ENCODE measurements around the gene KLRC4. TPM values are rescaled to one million over a fixed set of nuclear protein-coding genes. Genes with fewer than 3 reads are reported as not detected.
"Not testable (repeated sequence)": the region's sequence is repeated elsewhere in the genome, so short reads cannot be mapped to it uniquely, and the experiment has no call there.

KLRC4 gene
- total RNA-seq (2014; rRNA removed; shearing (Covaris generic); ENCODE audit: low replicate concordance): not detected in 2 replicates

- DNase-seq: no peak
- Histone ChIP-seq H3K4me2 (ENCODE audit: low read depth, low read length, poor library complexity, severe bottlenecking) (no peak within 1 kb of the TSS), H3K4me1 (ENCODE audit: low read length) (no peaks in the 10 kb centered on the region), H3K27me3 (ENCODE audit: low read length) (no peaks in the 10 kb centered on the region), H3K9ac (ENCODE audit: low read length) (no peak within 1 kb of the TSS), H3K9me3 (ENCODE audit: low read length) (no peaks in the 10 kb centered on the region), H4K20me1 (ENCODE audit: insufficient read depth, low read depth, low read length) (no peaks in the 10 kb centered on the region), H3K36me3 (ENCODE audit: insufficient read depth, low read length) (no peaks in the 10 kb centered on the region), H3K27ac (ENCODE audit: low read length) (no peak within 1 kb of the TSS), H2AFZ (ENCODE audit: low read length) (no peak within 1 kb of the TSS), H3K79me2 (ENCODE audit: low read length) (no peaks in the 10 kb centered on the region), H3K9me2 (replicated peaks; ENCODE audit: insufficient read depth, low read length) (no peaks in the 10 kb centered on the region), H3K4me3 (ENCODE audit: low read length) (no peak within 1 kb of the TSS)
Measured at GRCh38 chr12:10409392-10409791, at the start of gene KLRC4. TSS of gene KLRC4 (minus strand) at chr12:10409757. CDS start at chr12:10409575, 182 bp downstream.

- H4K20me1 ChIP-seq (ENCODE audit: insufficient read depth, low read depth, low read length): no peaks in the 10 kb centered on the region
- no peak overlapping the region for H3K27ac ChIP-seq (ENCODE audit: low read length)
- no peaks in the 10 kb centered on the region for H3K9me2 ChIP-seq (replicated peaks; ENCODE audit: insufficient read depth, low read length)
- no peak overlapping the region for H3K4me2 ChIP-seq (ENCODE audit: low read depth, low read length, poor library complexity, severe bottlenecking)
- no peak overlapping the region for H3K4me3 ChIP-seq (ENCODE audit: low read length)
- H3K79me2 ChIP-seq (ENCODE audit: low read length): no peaks in the 10 kb centered on the region
- H3K27me3 ChIP-seq (ENCODE audit: low read length): no peaks in the 10 kb centered on the region
- H3K9ac ChIP-seq (ENCODE audit: low read length): no peak overlapping the region
- H2AFZ ChIP-seq (ENCODE audit: low read length): no peak overlapping the region
- DNase-seq: no peak
- H3K9me3 ChIP-seq (ENCODE audit: low read length): no peaks in the 10 kb centered on the region; the same call in none of the 2 replicates
- H3K36me3 ChIP-seq (ENCODE audit: insufficient read depth, low read length): no peaks in the 10 kb centered on the region
- no peaks in the 10 kb centered on the region for H3K4me1 ChIP-seq (ENCODE audit: low read length)
Measured at GRCh38 chr12:10457760-10458159, 48.2 kb upstream of the KLRC4 start.

GRCh38 chr12:10456856-10457255 lies 47.3 kb upstream of the KLRC4 start:
- no peak overlapping the region for H3K27ac ChIP-seq (ENCODE audit: low read length)
- no peaks in the 10 kb centered on the region for H3K4me1 ChIP-seq (ENCODE audit: low read length)
- no peaks in the 10 kb centered on the region for H3K79me2 ChIP-seq (ENCODE audit: low read length)
- H2AFZ ChIP-seq (ENCODE audit: low read length): no peak overlapping the region
- H3K36me3 ChIP-seq (ENCODE audit: insufficient read depth, low read length): no peaks in the 10 kb centered on the region
- H3K9ac ChIP-seq (ENCODE audit: low read length): no peak overlapping the region
- no peak for DNase-seq
- H4K20me1 ChIP-seq (ENCODE audit: insufficient read depth, low read depth, low read length): no peaks in the 10 kb centered on the region
- H3K4me2 ChIP-seq (ENCODE audit: low read depth, low read length, poor library complexity, severe bottlenecking): no peak overlapping the region
- no peak overlapping the region for H3K4me3 ChIP-seq (ENCODE audit: low read length)
- no peaks in the 10 kb centered on the region; the same call in none of the 2 replicates for H3K9me3 ChIP-seq (ENCODE audit: low read length)
- H3K27me3 ChIP-seq (ENCODE audit: low read length): no peaks in the 10 kb centered on the region
- no peaks in the 10 kb centered on the region for H3K9me2 ChIP-seq (replicated peaks; ENCODE audit: insufficient read depth, low read length)

GRCh38 chr12:10455766-10456165 lies 46.2 kb upstream of the KLRC4 start:
- H3K9ac ChIP-seq (ENCODE audit: low read length): no peak overlapping the region
- no peaks in the 10 kb centered on the region for H3K36me3 ChIP-seq (ENCODE audit: insufficient read depth, low read length)
- no peak overlapping the region for H3K4me2 ChIP-seq (ENCODE audit: low read depth, low read length, poor library complexity, severe bottlenecking)
- H3K79me2 ChIP-seq (ENCODE audit: low read length): no peaks in the 10 kb centered on the region
- H3K27ac ChIP-seq (ENCODE audit: low read length): no peak overlapping the region
- no peak overlapping the region for H2AFZ ChIP-seq (ENCODE audit: low read length)
- H3K4me1 ChIP-seq (ENCODE audit: low read length): no peaks in the 10 kb centered on the region
- no peaks in the 10 kb centered on the region; the same call in none of the 2 replicates for H3K9me3 ChIP-seq (ENCODE audit: low read length)
- H3K27me3 ChIP-seq (ENCODE audit: low read length): no peaks in the 10 kb centered on the region
- DNase-seq: no peak
- no peaks in the 10 kb centered on the region for H3K9me2 ChIP-seq (replicated peaks; ENCODE audit: insufficient read depth, low read length)
- no peaks in the 10 kb centered on the region for H4K20me1 ChIP-seq (ENCODE audit: insufficient read depth, low read depth, low read length)
- no peak overlapping the region for H3K4me3 ChIP-seq (ENCODE audit: low read length)

GRCh38 chr12:10454531-10454930 lies 45.0 kb upstream of the KLRC4 start:
- Histone ChIP-seq H3K9me3 (ENCODE audit: low read length) (no peaks in the 10 kb centered on the region; the same call in none of the 2 replicates), H3K4me3 (ENCODE audit: low read length) (no peak overlapping the region), H2AFZ (ENCODE audit: low read length) (no peak overlapping the region), H3K27me3 (ENCODE audit: low read length) (no peaks in the 10 kb centered on the region), H3K9ac (ENCODE audit: low read length) (no peak overlapping the region), H3K36me3 (ENCODE audit: insufficient read depth, low read length) (no peaks in the 10 kb centered on the region), H3K4me1 (ENCODE audit: low read length) (no peaks in the 10 kb centered on the region), H3K79me2 (ENCODE audit: low read length) (no peaks in the 10 kb centered on the region), H4K20me1 (ENCODE audit: insufficient read depth, low read depth, low read length) (no peaks in the 10 kb centered on the region), H3K27ac (ENCODE audit: low read length) (no peak overlapping the region), H3K4me2 (ENCODE audit: low read depth, low read length, poor library complexity, severe bottlenecking) (no peak overlapping the region), H3K9me2 (replicated peaks; ENCODE audit: insufficient read depth, low read length) (no peaks in the 10 kb centered on the region)
- DNase-seq: no peak

- Histone ChIP-seq H3K9me3 (ENCODE audit: low read length) (no peaks in the 10 kb centered on the region; the same call in none of the 2 replicates), H3K4me1 (ENCODE audit: low read length) (no peaks in the 10 kb centered on the region), H3K27ac (ENCODE audit: low read length) (no peak within 1 kb of the TSS), H3K79me2 (ENCODE audit: low read length) (no peaks in the 10 kb centered on the region), H4K20me1 (ENCODE audit: insufficient read depth, low read depth, low read length) (no peaks in the 10 kb centered on the region), H3K9ac (ENCODE audit: low read length) (no peak within 1 kb of the TSS), H3K4me2 (ENCODE audit: low read depth, low read length, poor library complexity, severe bottlenecking) (no peak within 1 kb of the TSS), H3K27me3 (ENCODE audit: low read length) (no peaks in the 10 kb centered on the region), H3K4me3 (ENCODE audit: low read length) (no peak within 1 kb of the TSS), H3K9me2 (replicated peaks; ENCODE audit: insufficient read depth, low read length) (no peaks in the 10 kb centered on the region), H2AFZ (ENCODE audit: low read length) (no peak within 1 kb of the TSS), H3K36me3 (ENCODE audit: insufficient read depth, low read length) (no peaks in the 10 kb centered on the region)
- no peak for DNase-seq
Measured at GRCh38 chr12:10453156-10453555, 43.6 kb upstream of the KLRC4 start, which contains the start of gene KLRC1. TSS of gene KLRC1 (minus strand) at chr12:10453377. CDS start at chr12:10451156, 2,221 bp downstream.

- no peaks in the 10 kb centered on the region for H3K4me1 ChIP-seq (ENCODE audit: low read length)
- H4K20me1 ChIP-seq (ENCODE audit: insufficient read depth, low read depth, low read length): no peaks in the 10 kb centered on the region
- no peaks in the 10 kb centered on the region for H3K9me2 ChIP-seq (replicated peaks; ENCODE audit: insufficient read depth, low read length)
- no peaks in the 10 kb centered on the region for H3K79me2 ChIP-seq (ENCODE audit: low read length)
- H3K36me3 ChIP-seq (ENCODE audit: insufficient read depth, low read length): no peaks in the 10 kb centered on the region
- no peaks in the 10 kb centered on the region for H3K9me3 ChIP-seq (ENCODE audit: low read length)
- no peak for DNase-seq
- no peak overlapping the region for H3K27ac ChIP-seq (ENCODE audit: low read length)
- no peak overlapping the region for H3K9ac ChIP-seq (ENCODE audit: low read length)
- H3K27me3 ChIP-seq (ENCODE audit: low read length): no peaks in the 10 kb centered on the region
- H2AFZ ChIP-seq (ENCODE audit: low read length): no peak overlapping the region
- no peak overlapping the region for H3K4me2 ChIP-seq (ENCODE audit: low read depth, low read length, poor library complexity, severe bottlenecking)
- no peak overlapping the region for H3K4me3 ChIP-seq (ENCODE audit: low read length)
Measured at GRCh38 chr12:10448236-10448635, 38.7 kb upstream of the KLRC4 start.

- not testable (repeated sequence) for H3K9me2 ChIP-seq (replicated peaks; ENCODE audit: insufficient read depth, low read length); H3K9ac ChIP-seq (ENCODE audit: low read length); H3K4me3 ChIP-seq (ENCODE audit: low read length); H3K27me3 ChIP-seq (ENCODE audit: low read length); H3K9me3 ChIP-seq (ENCODE audit: low read length); H3K4me2 ChIP-seq (ENCODE audit: low read depth, low read length, poor library complexity, severe bottlenecking); H3K36me3 ChIP-seq (ENCODE audit: insufficient read depth, low read length); DNase-seq; H3K27ac ChIP-seq (ENCODE audit: low read length); H2AFZ ChIP-seq (ENCODE audit: low read length); H4K20me1 ChIP-seq (ENCODE audit: insufficient read depth, low read depth, low read length); H3K4me1 ChIP-seq (ENCODE audit: low read length); H3K79me2 ChIP-seq (ENCODE audit: low read length)
Measured at GRCh38 chr12:10446052-10446451, 36.5 kb upstream of the KLRC4 start.

GRCh38 chr12:10441144-10441543 lies 31.6 kb upstream of the KLRC4 start:
- not testable (repeated sequence) for H4K20me1 ChIP-seq (ENCODE audit: insufficient read depth, low read depth, low read length); H3K4me1 ChIP-seq (ENCODE audit: low read length); H3K9me2 ChIP-seq (replicated peaks; ENCODE audit: insufficient read depth, low read length); H3K9me3 ChIP-seq (ENCODE audit: low read length); H3K4me2 ChIP-seq (ENCODE audit: low read depth, low read length, poor library complexity, severe bottlenecking); H3K4me3 ChIP-seq (ENCODE audit: low read length); H3K27me3 ChIP-seq (ENCODE audit: low read length); H3K27ac ChIP-seq (ENCODE audit: low read length); H3K79me2 ChIP-seq (ENCODE audit: low read length); H3K36me3 ChIP-seq (ENCODE audit: insufficient read depth, low read length); H2AFZ ChIP-seq (ENCODE audit: low read length); DNase-seq; H3K9ac ChIP-seq (ENCODE audit: low read length)
